NB4 (cell line): ENCODE results near the gene MED19.
"Not testable (repeated sequence)": the region's sequence is repeated elsewhere in the genome, so short reads cannot be mapped to it uniquely, and the experiment has no call there.

Experiments used
- DNase-seq: peaks from one replicate; pipeline ENCODE4 v3.0.0; 2010; ENCODE audit warnings: low read depth
- H3K4me3 ChIP-seq: one replicate; pipeline ENCODE4 v1.5.1; 2011; ENCODE audit warnings: mild to moderate bottlenecking, low read depth, low read length, moderate library complexity
- MYC ChIP-seq: IDR thresholded peaks from 2 replicates; pipeline ENCODE4 v1.6.1; 2011; ENCODE audit warnings: low read depth, low read length
- POLR2A ChIP-seq: IDR thresholded peaks from 2 replicates; pipeline ENCODE4 v1.6.1; 2011; ENCODE audit warnings: mild to moderate bottlenecking; ENCODE audit not compliant: insufficient read length; ENCODE audit errors: extremely low read depth
- TF ChIP-seq, protein P1 (sequence below): IDR thresholded peaks from one replicate; pipeline ENCODE4 v1.5.1; 2012; ENCODE audit warnings: low read depth, low read length
- TF ChIP-seq, protein P2 (sequence below): IDR thresholded peaks from 2 replicates; pipeline ENCODE4 v1.6.1; 2011; ENCODE audit warnings: low read depth, low read length

Gene MED19

DNA sequence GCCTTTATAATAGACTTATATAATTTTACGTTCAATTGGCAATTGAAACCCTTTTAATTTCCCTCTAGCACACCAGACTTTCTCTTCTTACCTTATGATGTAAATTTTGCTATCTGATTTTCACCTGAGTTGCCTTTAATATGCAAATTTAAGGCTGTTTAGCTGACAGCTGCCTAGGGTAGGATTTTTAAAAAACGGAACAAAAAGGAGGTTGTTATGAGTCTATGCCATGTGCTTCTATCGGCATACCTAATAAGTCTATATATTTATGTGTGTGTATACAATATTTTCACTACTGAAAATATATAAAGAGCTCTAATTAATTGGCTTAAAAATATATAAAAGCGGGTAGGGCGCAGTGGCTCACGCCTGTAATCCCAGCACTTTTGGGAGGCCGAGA is 17.5 kb upstream of the MED19 start:
- no peak overlapping the region for H3K4me3 ChIP-seq
- TF ChIP-seq POLR2A = no peak
- TF ChIP-seq, protein P1, sequence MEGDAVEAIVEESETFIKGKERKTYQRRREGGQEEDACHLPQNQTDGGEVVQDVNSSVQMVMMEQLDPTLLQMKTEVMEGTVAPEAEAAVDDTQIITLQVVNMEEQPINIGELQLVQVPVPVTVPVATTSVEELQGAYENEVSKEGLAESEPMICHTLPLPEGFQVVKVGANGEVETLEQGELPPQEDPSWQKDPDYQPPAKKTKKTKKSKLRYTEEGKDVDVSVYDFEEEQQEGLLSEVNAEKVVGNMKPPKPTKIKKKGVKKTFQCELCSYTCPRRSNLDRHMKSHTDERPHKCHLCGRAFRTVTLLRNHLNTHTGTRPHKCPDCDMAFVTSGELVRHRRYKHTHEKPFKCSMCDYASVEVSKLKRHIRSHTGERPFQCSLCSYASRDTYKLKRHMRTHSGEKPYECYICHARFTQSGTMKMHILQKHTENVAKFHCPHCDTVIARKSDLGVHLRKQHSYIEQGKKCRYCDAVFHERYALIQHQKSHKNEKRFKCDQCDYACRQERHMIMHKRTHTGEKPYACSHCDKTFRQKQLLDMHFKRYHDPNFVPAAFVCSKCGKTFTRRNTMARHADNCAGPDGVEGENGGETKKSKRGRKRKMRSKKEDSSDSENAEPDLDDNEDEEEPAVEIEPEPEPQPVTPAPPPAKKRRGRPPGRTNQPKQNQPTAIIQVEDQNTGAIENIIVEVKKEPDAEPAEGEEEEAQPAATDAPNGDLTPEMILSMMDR = no peak
- no peak for TF ChIP-seq MYC
- TF ChIP-seq, protein P2, sequence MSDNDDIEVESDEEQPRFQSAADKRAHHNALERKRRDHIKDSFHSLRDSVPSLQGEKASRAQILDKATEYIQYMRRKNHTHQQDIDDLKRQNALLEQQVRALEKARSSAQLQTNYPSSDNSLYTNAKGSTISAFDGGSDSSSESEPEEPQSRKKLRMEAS = no peak
- DNase-seq = no peak

DNA sequence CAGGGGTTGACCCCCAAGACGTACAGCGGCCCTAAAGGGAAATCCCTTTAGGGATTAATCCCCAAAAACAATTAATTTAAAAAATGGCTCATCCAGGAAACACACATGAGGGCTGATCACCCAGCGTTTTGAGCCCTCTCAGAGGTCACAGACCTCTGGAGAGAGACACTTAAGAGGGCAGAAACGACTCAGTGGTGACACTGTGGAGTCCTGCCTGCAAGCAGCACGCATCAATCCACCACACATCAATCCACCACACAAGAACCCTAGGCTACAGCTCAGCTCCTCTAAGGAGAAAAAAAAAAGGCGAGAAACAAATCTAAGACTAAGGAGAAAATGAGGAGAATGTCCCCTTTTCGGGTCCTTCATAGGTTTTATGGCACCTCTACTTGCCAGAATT is 16.8 kb upstream of the MED19 start:
- TF ChIP-seq, protein P2 = no peak
- TF ChIP-seq, protein P1 = no peak
- TF ChIP-seq MYC = no peak
- no peak for TF ChIP-seq POLR2A
- H3K4me3 ChIP-seq = no peak overlapping the region
- no peak for DNase-seq

DNA sequence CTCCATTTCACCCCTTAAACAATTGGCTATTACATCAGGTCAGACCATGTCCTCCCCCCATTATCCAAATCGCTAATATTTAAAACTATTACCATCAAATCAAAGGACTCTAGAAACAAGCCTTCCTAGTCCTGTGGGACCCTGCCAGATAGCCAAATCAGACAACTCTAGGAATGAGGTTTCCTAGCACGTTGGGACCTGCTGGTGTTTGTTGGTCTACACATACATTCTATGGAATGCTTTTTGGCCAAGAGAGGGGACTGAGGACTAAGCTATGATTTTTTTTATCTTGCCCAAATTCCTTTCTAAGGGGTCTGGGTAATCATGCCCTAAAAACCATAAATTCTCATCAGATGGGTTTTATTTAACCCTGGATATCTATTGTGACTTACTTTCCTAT is 15.2 kb upstream of the MED19 start:
- no peak overlapping the region for H3K4me3 ChIP-seq
- TF ChIP-seq, protein P2 = no peak
- TF ChIP-seq MYC (no peak), POLR2A (no peak)
- TF ChIP-seq, protein P1 = no peak
- no peak for DNase-seq

DNA sequence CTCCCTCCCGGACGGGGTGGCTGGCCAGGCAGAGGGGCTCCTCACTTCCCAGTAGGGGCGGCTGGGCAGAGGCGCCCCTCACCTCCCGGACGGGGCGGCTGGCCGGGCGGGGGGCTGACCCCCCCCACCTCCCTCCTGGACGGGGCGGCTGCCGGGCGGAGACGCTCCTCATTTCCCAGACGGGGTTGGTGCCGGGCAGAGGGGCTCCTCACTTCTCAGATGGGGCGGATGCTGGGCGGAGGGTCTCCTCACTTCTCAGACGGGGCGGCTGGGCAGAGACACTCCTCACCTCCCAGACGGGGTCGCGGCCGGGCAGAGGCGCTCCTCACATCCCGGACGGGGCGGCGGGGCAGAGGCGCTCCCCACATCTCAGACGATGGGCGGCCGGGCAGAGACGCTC is 4.7 kb upstream of the MED19 start:
- not testable (repeated sequence) for DNase-seq, H3K4me3 ChIP-seq

DNA sequence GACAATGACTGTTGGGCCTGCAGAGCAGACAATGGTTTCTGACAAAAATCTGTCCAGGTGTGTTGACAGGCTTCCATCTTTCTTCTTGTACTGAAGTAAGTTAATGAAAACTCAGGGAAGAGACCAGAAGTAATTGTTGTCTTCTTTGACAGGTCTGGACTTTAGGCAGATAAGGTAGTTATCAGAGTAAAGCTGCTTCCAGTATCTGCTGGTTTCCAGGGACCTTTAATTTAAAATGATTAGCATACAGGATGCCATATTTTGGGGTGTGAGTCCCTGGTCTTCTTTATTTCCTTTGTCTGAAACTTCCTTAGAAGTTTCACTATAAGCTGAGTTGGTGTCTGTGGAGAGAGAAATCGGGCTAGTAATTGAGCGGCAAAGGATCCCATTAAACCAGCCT is 1.8 kb upstream of the MED19 start:
- peak overlapping the region; percentile 96 for H3K4me3 ChIP-seq
- TF ChIP-seq, protein P1 = no peak
- TF ChIP-seq, protein P2 = no peak
- TF ChIP-seq POLR2A (no peak), MYC (no peak)

DNA sequence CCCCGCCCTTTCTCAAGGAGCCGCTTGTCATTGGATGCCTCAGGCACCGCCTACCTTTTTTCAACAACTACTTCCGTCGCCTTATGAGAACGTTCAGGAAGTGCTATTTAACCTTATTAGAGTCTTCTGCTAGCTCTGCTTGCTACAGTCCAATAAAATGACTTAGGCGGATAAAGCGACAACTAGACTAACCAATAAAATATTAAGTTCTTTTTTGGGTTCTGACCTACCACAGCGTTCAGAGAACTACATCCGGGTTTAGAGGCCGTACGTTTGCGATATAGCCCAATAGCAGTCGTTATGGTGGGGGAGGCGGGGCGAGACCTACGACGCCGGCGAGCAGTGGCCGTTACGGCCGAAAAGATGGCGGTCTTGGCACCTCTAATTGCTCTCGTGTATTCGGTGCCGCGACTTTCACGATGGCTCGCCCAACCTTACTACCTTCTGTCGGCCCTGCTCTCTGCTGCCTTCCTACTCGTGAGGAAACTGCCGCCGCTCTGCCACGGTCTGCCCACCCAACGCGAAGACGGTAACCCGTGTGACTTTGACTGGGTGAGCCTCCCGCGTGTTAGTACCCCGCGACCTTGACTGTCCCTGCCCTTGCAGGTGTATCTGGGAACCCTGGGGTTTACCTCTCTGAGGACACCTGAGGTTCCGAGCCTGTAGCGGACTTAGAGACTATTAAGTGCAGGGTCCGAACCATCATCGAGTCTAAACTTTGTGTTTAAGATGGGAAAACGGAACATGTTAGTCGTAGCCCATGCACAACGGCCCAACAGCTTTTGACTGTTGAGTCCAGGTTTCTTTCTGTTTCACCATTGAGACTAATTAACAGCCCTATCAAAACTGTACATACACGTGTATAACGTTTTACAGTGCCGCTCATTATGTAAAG is 488 bp upstream of the MED19 start, which contains the start of gene TMX2:
TMX2 (plus strand) TSS at position 338 of the 895 bp plus-strand sequence; CDS start at position 364, 26 bp downstream.
- peak; percentile 99 for DNase-seq
- peak within 1 kb of the TSS; percentile 96 for H3K4me3 ChIP-seq
- peak; percentile 75 for TF ChIP-seq POLR2A
- TF ChIP-seq, protein P2 = peak; percentile 83
- peak; percentile 93 for TF ChIP-seq MYC
- TF ChIP-seq, protein P1 = no peak

More for the DNA sequence above, 1.8 kb upstream of the MED19 start:
- DNase-seq = no peak
